CD4-positive, alpha-beta T cell treated with Interleukin-2 at 100 ng/mL for 4 hours (primary cell): ENCODE results near the gene CACNG8.
"Not testable (repeated sequence)": the region's sequence is repeated elsewhere in the genome, so short reads cannot be mapped to it uniquely, and the experiment has no call there.

Experiments
- DNase-seq: peaks from one replicate; pipeline ENCODE4 v3.0.0-alpha.2; 2020; ENCODE audit warnings: low spot score

Gene CACNG8

GRCh38 chr19:54035215-54036178 lies 72.8 kb downstream of the CACNG8 start:
- no peak for DNase-seq

DNA sequence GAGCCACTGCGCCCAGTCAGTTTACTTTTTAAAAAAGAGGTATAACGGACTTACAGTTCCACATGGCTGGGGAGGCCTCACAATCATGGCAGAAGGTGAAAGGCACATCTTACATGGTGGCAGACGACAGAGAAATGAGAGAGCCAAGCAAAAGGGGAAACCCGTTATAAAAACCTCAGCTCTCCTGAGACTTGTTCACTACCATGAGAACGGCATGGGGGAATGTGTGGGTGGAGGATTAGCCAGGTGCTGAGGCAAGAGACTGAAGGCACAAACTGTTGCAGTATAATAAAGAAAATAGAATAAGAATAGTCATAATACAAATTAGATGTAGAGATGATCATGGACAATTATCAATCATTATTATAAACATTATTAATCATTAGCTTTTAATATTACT lies 73.8 kb downstream of the CACNG8 start:
- DNase-seq: not testable (repeated sequence)
